HCT116 (cell line): ENCODE measurements around the gene CX3CR1. TPM values are rescaled to one million over a fixed set of nuclear protein-coding genes. Genes with fewer than 3 reads are reported as not detected.

Experiments
- ATAC-seq: fragments of 200-7000 bp; cut with Tn5 transposase; 2 replicates; pipeline ENCODE4 v1.9.1; 2020; ENCODE audit warnings: mild to moderate bottlenecking, moderate library complexity
- BruUV-seq: library from RNA; stranded (reverse); fragments of 400-500 nt; replicated peaks from 2 replicates; lab custom pipeline; 2021; lab: Mats Ljungman, UMichigan
- CTCF ChIA-PET: fragments of 300-600 bp; sonication (Branson Sonifier 250); formaldehyde crosslinking; loops from one replicate; lab custom pipeline; 2021; ENCODE audit warnings: antibody characterized with exemption; lab: Charles Lee
- POLR2A ChIA-PET: fragments of 300-600, 350-600 bp; sonication (Branson Sonifier 250); formaldehyde crosslinking; loops from one replicate; lab custom pipeline; 2021; ENCODE audit warnings: antibody characterized with exemption; lab: Charles Lee
- RAD21 ChIA-PET, 2 experiments: fragments of 300-600 bp; sonication (Branson Sonifier 250); formaldehyde crosslinking; loops; one replicate each; lab custom pipeline; 2023; ENCODE audit warnings: low total read pairs in 2 of 2; ENCODE audit not compliant: uncharacterized antibody in 2 of 2, unreplicated experiment in 2 of 2, low non-redundant PET in 1 of 2; lab: Charles Lee
- DNase-seq: peaks from one replicate; pipeline ENCODE4 v3.0.0-alpha.2; 2010; ENCODE audit warnings: low read depth, low spot score
- H2AFZ ChIP-seq: fragments of 200-600 bp; shearing (Covaris generic), sonication (generic); 2 replicates; pipeline ENCODE4 v1.6.1; 2017; ENCODE audit warnings: low read depth, mixed run types, mixed read lengths, antibody characterized with exemption, low read length; ENCODE audit not compliant: poor library complexity, severe bottlenecking
- H3K27ac ChIP-seq: 2 replicates; pipeline ENCODE4 v1.5.1; 2012; ENCODE audit warnings: low read depth, low read length
- H3K27me3 ChIP-seq: fragments of 200-600 bp; sonication (generic); 2 replicates; pipeline ENCODE4 v1.6.1; 2016; ENCODE audit warnings: mixed run types, low read length, mixed read lengths; ENCODE audit not compliant: insufficient read depth
- H3K36me3 ChIP-seq, 2 experiments: fragments of 200-500 bp in 1 of 2; fragments of 200-600 bp in 1 of 2; sonication (Bioruptor generic) in 1 of 2; sonication (generic) in 1 of 2; 2 replicates each; pipeline versions ENCODE4 v1.5.1 to v1.6.1; 2014 to 2016; ENCODE audit warnings: low read length in 2 of 2, inconsistent platforms in 1 of 2, mixed read lengths in 1 of 2, mixed run types in 1 of 2; ENCODE audit not compliant: insufficient read depth in 2 of 2, control insufficient read depth in 1 of 2
- H3K4me1 ChIP-seq, 2 experiments: fragments of 200-600 bp in 1 of 2; sonication (generic) in 1 of 2; 2 replicates each; pipeline versions ENCODE4 v1.5.1 to v1.6.1; 2012 to 2017; ENCODE audit warnings: low read length in 2 of 2, inconsistent platforms in 1 of 2, mild to moderate bottlenecking in 1 of 2, mixed read lengths in 1 of 2, mixed run types in 1 of 2, moderate library complexity in 1 of 2; ENCODE audit not compliant: insufficient read depth in 2 of 2, control insufficient read depth in 1 of 2
- H3K4me2 ChIP-seq: fragments of 200-600 bp; sonication (generic); 2 replicates; pipeline ENCODE4 v1.6.1; 2017; ENCODE audit warnings: mixed run types, low read length, mixed read lengths
- H3K4me3 ChIP-seq, 2 experiments: fragments of 200-600 bp in 1 of 2; sonication (generic) in 1 of 2; replicated peaks in 1 of 2; 2 replicates each; pipeline ENCODE4 v1.5.1; 2011 to 2016; ENCODE audit warnings: low read length in 2 of 2, control low read depth in 1 of 2, low read depth in 1 of 2, mild to moderate bottlenecking in 1 of 2, mixed read lengths in 1 of 2, mixed run types in 1 of 2
- H3K79me2 ChIP-seq: fragments of 200-600 bp; sonication (generic); 2 replicates; pipeline ENCODE4 v1.6.1; 2017; ENCODE audit warnings: mild to moderate bottlenecking, mixed run types, low read length, moderate library complexity, mixed read lengths; ENCODE audit not compliant: insufficient read depth
- H3K9ac ChIP-seq: fragments of 200-600 bp; sonication (generic); 2 replicates; pipeline ENCODE4 v1.6.1; 2016; ENCODE audit warnings: low read length, mixed read lengths
- H3K9me2 ChIP-seq: fragments of 200-600 bp; sonication (generic), shearing (Covaris generic); 2 replicates; pipeline ENCODE4 v1.6.1; 2017; ENCODE audit warnings: mixed run types, mild to moderate bottlenecking, moderate library complexity; ENCODE audit not compliant: insufficient read depth
- H3K9me3 ChIP-seq, 2 experiments: fragments of 200-500 bp in 1 of 2; fragments of 200-600 bp in 1 of 2; sonication (Bioruptor generic) in 1 of 2; sonication (generic) in 1 of 2; 2 replicates each; pipeline ENCODE4 v1.6.1; 2014 to 2017; ENCODE audit warnings: low read length in 2 of 2, mixed read lengths in 2 of 2, inconsistent platforms in 1 of 2, low read depth in 1 of 2, mild to moderate bottlenecking in 1 of 2, mixed run types in 1 of 2, moderate library complexity in 1 of 2; ENCODE audit not compliant: control insufficient read depth in 1 of 2, insufficient read depth in 1 of 2
- H4K20me1 ChIP-seq: fragments of 200-600 bp; sonication (generic), shearing (Covaris generic); 2 replicates; pipeline ENCODE4 v1.6.1; 2017; ENCODE audit warnings: mixed run types, mild to moderate bottlenecking, moderate library complexity; ENCODE audit not compliant: insufficient read depth
- FOSL1 ChIP-seq: IDR thresholded peaks from 2 replicates; pipeline ENCODE4 v1.6.1; 2012; ENCODE audit warnings: low read depth
- REST ChIP-seq: IDR thresholded peaks from 2 replicates; pipeline ENCODE4 v1.6.1; 2012; ENCODE audit warnings: low read depth
- SRF ChIP-seq: IDR thresholded peaks from 2 replicates; pipeline ENCODE4 v1.6.1; 2012; ENCODE audit warnings: low read depth
- ZBTB33 ChIP-seq: IDR thresholded peaks from 2 replicates; pipeline ENCODE4 v1.6.1; 2011; ENCODE audit warnings: mild to moderate bottlenecking, low read length, moderate library complexity; ENCODE audit not compliant: insufficient replicate concordance; ENCODE audit errors: extremely low read depth
- intact Hi-C: fragments of 100-400 bp; cut with micrococcal nuclease; formaldehyde crosslinking; loops from 2 replicates; pipeline ENCODE4 v1.10.0; 2022
- total RNA-seq: library from RNA; stranded (reverse); gene quantifications from one replicate; pipeline ENCODE4 v1.2.1, GENCODE V29; 2021; ENCODE audit not compliant: unreplicated experiment

The CX3CR1 gene
- total RNA-seq, 1 experiment from 2014 or later = 0.10 TPM

GRCh38 chr3:39220407-39221140 is 59.3 kb downstream of the CX3CR1 start (continued):
- TF ChIP-seq REST (no peak), FOSL1 (no peak), SRF (no peak)
- TF ChIP-seq, all 23 proteins: peak for 0

- Histone ChIP-seq H3K4me3 (no peak overlapping the region), H3K9me2 (no peaks in the 10 kb centered on the region), H3K4me1 (no peaks in the 10 kb centered on the region), H3K27me3 (peaks cover 41% of the 10 kb centered on the region), H3K9me3 (no peaks in the 10 kb centered on the region), H3K9ac (no peak overlapping the region), H4K20me1 (no peaks in the 10 kb centered on the region), H3K4me2 (no peak overlapping the region), H3K27ac (no peak overlapping the region), H3K36me3 (no peaks in the 10 kb centered on the region), H3K79me2 (no peaks in the 10 kb centered on the region)
- ChIA-PET RAD21 (no interaction called here), POLR2A (no interaction called here), CTCF (no interaction called here)
- intact Hi-C loops = no loop called here
- DNase-seq (no peak), ATAC-seq (no peak)
- BruUV-seq = no TSS peak
- TF ChIP-seq ZBTB33 = no peak
- TF ChIP-seq, all 23 proteins: peak for 0
- H2AFZ ChIP-seq = no peak overlapping the region
Measured at GRCh38 chr3:39219702-39220101, 60.1 kb downstream of the CX3CR1 start.
